ENCODE results near the gene ATF7IP2.

DNA sequence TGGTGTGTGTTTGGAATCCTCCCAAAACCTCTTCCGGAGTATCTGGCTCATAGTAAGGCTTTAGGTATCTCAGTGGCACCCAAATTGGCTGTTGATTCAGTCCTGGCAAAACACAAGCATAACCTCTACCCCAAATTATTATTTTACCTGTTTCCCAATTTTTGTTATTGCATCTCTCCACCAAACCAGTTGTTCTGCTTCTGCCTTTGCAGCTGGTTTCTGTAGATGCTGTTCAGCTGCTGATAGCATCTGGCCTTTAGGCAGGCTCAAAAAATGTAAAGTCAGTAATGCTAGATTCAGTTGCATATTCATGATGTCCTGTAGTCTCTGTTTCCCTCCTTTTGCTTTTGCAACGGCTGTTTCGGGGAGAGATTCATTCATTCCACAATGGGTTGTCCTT, 33.8 kb downstream of the ATF7IP2 start:
- TF ChIP-seq, protein P1, sequence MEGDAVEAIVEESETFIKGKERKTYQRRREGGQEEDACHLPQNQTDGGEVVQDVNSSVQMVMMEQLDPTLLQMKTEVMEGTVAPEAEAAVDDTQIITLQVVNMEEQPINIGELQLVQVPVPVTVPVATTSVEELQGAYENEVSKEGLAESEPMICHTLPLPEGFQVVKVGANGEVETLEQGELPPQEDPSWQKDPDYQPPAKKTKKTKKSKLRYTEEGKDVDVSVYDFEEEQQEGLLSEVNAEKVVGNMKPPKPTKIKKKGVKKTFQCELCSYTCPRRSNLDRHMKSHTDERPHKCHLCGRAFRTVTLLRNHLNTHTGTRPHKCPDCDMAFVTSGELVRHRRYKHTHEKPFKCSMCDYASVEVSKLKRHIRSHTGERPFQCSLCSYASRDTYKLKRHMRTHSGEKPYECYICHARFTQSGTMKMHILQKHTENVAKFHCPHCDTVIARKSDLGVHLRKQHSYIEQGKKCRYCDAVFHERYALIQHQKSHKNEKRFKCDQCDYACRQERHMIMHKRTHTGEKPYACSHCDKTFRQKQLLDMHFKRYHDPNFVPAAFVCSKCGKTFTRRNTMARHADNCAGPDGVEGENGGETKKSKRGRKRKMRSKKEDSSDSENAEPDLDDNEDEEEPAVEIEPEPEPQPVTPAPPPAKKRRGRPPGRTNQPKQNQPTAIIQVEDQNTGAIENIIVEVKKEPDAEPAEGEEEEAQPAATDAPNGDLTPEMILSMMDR (IDR thresholded peaks at IDR 0.05; ENCODE audit: insufficient read depth, low read depth, low read length), result no peak
- no peak for TF ChIP-seq EZH2 (IDR thresholded peaks at IDR 0.05; ENCODE audit: insufficient read depth, low read length)
